ENCODE data around the gene MT1A.

DNA sequence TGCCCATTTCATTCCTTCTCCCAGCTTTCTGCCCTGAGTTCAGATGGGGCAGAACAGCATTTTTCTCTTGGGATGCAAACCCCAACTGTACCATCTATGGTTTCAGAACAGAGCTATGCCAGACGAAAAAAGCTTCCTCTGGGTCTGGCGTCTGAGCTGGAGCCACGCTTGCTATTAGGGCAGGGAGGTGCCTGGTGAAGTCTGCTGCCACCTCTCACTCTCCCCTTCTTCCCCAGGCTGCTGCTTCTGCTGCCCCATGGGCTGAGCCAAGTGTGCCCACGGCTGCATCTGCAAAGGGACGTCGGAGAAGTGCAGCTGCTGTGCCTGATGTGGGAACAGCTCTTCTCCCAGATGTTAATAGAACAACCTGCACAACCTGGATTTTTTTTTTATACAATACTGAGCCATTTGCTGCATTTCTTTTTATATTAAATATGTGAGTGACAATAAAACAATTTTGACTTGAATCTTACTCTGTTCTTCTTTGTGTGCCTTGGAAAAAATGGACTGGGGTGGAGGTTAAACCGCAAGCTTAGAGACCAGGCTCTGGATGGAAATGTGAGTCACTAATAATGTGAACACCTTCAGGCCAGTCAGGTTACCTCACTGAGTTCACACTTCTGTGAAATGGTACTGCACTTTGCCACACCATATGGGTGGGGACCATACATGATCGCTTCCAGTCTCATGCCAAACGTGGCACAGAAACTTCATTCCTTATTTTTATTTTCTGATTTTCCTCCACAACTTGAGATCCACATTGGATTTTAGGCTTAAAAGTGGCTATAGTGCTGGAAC lies 1.7 kb upstream of the MT1A start:
- TF ChIP-seq POLR2AphosphoS5 (IDR thresholded peaks at IDR 0.05; ENCODE audit: low read depth, low read length) (no peak), CTCF (IDR thresholded peaks at IDR 0.05) (no peak), RFX5 (IDR thresholded peaks at IDR 0.05; ENCODE audit: low read length) (no peak), GABPA (IDR thresholded peaks at IDR 0.05; ENCODE audit: low read depth) (no peak), EZH2phosphoT487 (IDR thresholded peaks at IDR 0.05; ENCODE audit: borderline replicate concordance, low read depth) (no peak), TCF12 (IDR thresholded peaks at IDR 0.05) (no peak)

All from SK-N-SH (cell line).